SU-DHL-6 (cell line): Measurements from ENCODE around the gene SLC47A2.

ENCODE experiments used
- H2AFZ ChIP-seq: fragments of 200-600 bp; sonication (generic); 2 replicates; pipeline ENCODE4 v1.6.1; 2014; ENCODE audit warnings: low read depth, mild to moderate bottlenecking, moderate library complexity, mixed read lengths, antibody characterized with exemption, low read length; ENCODE audit not compliant: severe bottlenecking
- H3F3A ChIP-seq: fragments of 200-600 bp; shearing (Covaris generic); 2 replicates; pipeline ENCODE4 v1.6.0; 2016; ENCODE audit warnings: antibody characterized with exemption, mild to moderate bottlenecking; ENCODE audit not compliant: insufficient read depth
- H3K27ac ChIP-seq: fragments of 200-600 bp; sonication (generic); 2 replicates; pipeline ENCODE4 v1.5.1; 2016; ENCODE audit warnings: low read depth, mild to moderate bottlenecking, low read length, moderate library complexity, mixed read lengths
- H3K27me3 ChIP-seq: fragments of 200-600 bp; sonication (generic), shearing (Covaris generic); 2 replicates; pipeline ENCODE4 v1.6.0; 2014; ENCODE audit warnings: mild to moderate bottlenecking, low read length
- H3K36me3 ChIP-seq: fragments of 200-600 bp; sonication (generic); 2 replicates; pipeline ENCODE4 v1.6.1; 2014; ENCODE audit warnings: mild to moderate bottlenecking, low read length, mixed read lengths
- H3K4me2 ChIP-seq: fragments of 300-600, 200-600 bp; shearing (Covaris generic), sonication (generic); 2 replicates; pipeline ENCODE4 v1.6.0; 2014; ENCODE audit warnings: low read length, low read depth, mild to moderate bottlenecking; ENCODE audit not compliant: poor library complexity, severe bottlenecking
- H3K4me3 ChIP-seq: fragments of 200-600 bp; sonication (generic); 2 replicates; pipeline ENCODE4 v1.5.1; 2014; ENCODE audit warnings: antibody characterized with exemption, low read length, mild to moderate bottlenecking, mixed read lengths; ENCODE audit not compliant: insufficient read depth, poor library complexity, severe bottlenecking
- H3K79me2 ChIP-seq: fragments of 200-600 bp; sonication (generic); 2 replicates; pipeline ENCODE4 v1.6.1; 2014; ENCODE audit warnings: mild to moderate bottlenecking, low read length, moderate library complexity; ENCODE audit not compliant: insufficient read depth
- H3K9ac ChIP-seq: fragments of 200-600 bp; sonication (generic); 2 replicates; pipeline ENCODE4 v1.7.0; 2014; ENCODE audit warnings: mild to moderate bottlenecking, low read length
- H3K9me2 ChIP-seq: fragments of 200-600 bp; sonication (generic); replicated peaks from 2 replicates; pipeline ENCODE4 v1.6.1; 2014; ENCODE audit warnings: low read length; ENCODE audit not compliant: insufficient read depth
- H3K9me3 ChIP-seq: fragments of 200-600 bp; sonication (generic); 2 replicates; pipeline ENCODE4 v1.6.1; 2014; ENCODE audit warnings: low read length, mixed read lengths; ENCODE audit not compliant: insufficient read depth
- H4K20me1 ChIP-seq: fragments of 200-600 bp; sonication (generic); 2 replicates; pipeline ENCODE4 v1.6.1; 2014; ENCODE audit warnings: low read depth, mild to moderate bottlenecking, antibody characterized with exemption, low read length, moderate library complexity, mixed read lengths
- EZH2phosphoT487 ChIP-seq: fragments of 200-600 bp; sonication (generic), shearing (Covaris generic); conservative IDR thresholded peaks from 2 replicates; pipeline ENCODE4 v1.6.1; 2018; ENCODE audit warnings: mild to moderate bottlenecking, antibody characterized with exemption, low read length, moderate library complexity, mixed read lengths
- TF ChIP-seq, protein P1 (sequence below): fragments of 200-600 bp; sonication (generic); IDR thresholded peaks from one replicate; pipeline ENCODE4 v1.5.1; 2017; ENCODE audit warnings: antibody characterized with exemption, mild to moderate bottlenecking, low read length, moderate library complexity; ENCODE audit not compliant: insufficient read depth, poor library complexity, severe bottlenecking

Gene SLC47A2

DNA sequence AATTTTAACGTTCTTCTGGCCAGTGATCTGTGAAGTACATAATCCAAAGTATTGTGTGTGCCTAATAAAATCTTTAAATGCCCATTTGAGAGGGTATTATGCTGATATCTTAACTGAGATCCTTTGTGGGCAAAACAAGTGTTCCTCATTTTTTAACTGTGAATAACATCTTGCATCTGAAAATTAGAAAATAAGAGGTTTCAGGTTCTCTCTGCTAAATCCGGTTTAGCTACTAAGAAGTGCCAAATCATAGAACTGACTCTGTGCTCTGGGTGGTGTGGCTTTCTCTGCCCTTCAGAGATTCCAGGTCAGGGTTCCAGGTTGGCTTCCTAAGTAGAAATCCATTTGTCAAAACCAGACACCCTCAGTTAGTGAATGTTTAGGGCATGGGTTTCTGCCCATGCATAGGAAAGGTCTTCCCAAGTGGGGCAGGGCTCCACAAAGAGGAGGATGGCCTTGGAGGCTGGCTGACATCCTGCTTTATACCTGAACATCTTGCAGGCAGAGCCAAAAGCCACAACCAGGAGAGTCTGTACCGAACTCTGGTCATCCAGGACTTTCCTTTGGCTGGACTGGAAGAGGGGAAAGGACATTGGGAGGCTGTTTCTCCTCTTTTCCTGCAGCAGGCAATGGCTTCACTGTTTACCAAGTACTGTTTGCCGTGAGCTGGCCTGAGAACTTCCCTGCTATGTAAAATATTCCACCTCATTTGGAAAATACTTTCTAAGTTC, 59.4 kb downstream of the SLC47A2 start:
- Histone ChIP-seq H3K4me3 (no peak overlapping the region), H3F3A (no peaks in the 10 kb centered on the region), H3K9ac (no peak overlapping the region), H3K36me3 (no peaks in the 10 kb centered on the region), H2AFZ (no peak overlapping the region), H3K9me2 (no peaks in the 10 kb centered on the region), H4K20me1 (no peaks in the 10 kb centered on the region), H3K79me2 (no peaks in the 10 kb centered on the region), H3K9me3 (no peaks in the 10 kb centered on the region), H3K27ac (no peak overlapping the region), H3K27me3 (no peaks in the 10 kb centered on the region), H3K4me2 (no peak overlapping the region)
- TF ChIP-seq, protein P1, sequence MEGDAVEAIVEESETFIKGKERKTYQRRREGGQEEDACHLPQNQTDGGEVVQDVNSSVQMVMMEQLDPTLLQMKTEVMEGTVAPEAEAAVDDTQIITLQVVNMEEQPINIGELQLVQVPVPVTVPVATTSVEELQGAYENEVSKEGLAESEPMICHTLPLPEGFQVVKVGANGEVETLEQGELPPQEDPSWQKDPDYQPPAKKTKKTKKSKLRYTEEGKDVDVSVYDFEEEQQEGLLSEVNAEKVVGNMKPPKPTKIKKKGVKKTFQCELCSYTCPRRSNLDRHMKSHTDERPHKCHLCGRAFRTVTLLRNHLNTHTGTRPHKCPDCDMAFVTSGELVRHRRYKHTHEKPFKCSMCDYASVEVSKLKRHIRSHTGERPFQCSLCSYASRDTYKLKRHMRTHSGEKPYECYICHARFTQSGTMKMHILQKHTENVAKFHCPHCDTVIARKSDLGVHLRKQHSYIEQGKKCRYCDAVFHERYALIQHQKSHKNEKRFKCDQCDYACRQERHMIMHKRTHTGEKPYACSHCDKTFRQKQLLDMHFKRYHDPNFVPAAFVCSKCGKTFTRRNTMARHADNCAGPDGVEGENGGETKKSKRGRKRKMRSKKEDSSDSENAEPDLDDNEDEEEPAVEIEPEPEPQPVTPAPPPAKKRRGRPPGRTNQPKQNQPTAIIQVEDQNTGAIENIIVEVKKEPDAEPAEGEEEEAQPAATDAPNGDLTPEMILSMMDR, result no peak
- TF ChIP-seq EZH2phosphoT487, result no peak

DNA sequence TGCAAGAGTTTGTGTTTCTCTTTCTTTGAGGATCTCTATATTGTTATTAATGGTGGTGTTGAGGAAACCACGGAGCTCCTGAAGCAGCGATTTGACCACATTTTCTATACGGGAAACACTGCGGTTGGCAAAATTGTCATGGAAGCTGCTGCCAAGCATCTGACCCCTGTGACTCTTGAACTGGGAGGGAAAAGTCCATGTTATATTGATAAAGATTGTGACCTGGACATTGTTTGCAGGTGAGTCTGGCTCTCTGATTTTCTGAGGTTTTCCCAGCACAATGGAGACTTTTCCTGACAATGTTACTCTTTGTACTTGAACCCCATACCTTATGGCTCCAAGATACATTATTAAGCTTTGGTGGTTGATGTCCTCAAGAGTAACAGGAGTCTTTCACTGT, 60.0 kb downstream of the SLC47A2 start:
- Histone ChIP-seq H3K4me3 (no peak overlapping the region), H3F3A (no peaks in the 10 kb centered on the region), H2AFZ (no peak overlapping the region), H3K4me2 (no peak overlapping the region), H3K27me3 (no peaks in the 10 kb centered on the region), H3K9me3 (no peaks in the 10 kb centered on the region), H4K20me1 (no peaks in the 10 kb centered on the region), H3K27ac (no peak overlapping the region), H3K79me2 (no peaks in the 10 kb centered on the region), H3K9me2 (no peaks in the 10 kb centered on the region), H3K36me3 (no peaks in the 10 kb centered on the region), H3K9ac (no peak overlapping the region)
- TF ChIP-seq, protein P1, result no peak
- no peak for TF ChIP-seq EZH2phosphoT487

DNA sequence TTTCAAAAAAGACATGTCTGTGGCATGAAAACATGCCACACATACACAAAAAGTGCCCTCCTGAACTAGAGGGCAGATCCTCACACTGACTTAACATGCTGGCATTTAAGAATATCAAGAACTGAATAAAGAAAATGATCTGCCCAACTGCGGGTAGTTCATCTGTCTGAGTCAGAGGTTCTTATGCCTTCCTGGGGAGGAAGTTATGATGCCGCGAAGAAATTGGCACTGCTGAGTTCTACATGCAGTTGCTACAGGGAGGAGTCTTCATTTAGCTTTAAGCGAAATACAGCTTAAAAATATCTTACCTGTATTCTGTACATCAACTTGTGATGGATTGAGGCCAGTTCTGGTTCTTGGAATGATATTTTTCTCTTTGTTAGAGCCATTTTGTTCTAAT, 61.5 kb downstream of the SLC47A2 start:
- H3K4me3 ChIP-seq, result no peak overlapping the region
- H4K20me1 ChIP-seq, result no peaks in the 10 kb centered on the region
- H3K9me2 ChIP-seq, result no peaks in the 10 kb centered on the region
- no peak overlapping the region for H3K27ac ChIP-seq
- no peaks in the 10 kb centered on the region for H3F3A ChIP-seq
- no peaks in the 10 kb centered on the region for H3K36me3 ChIP-seq
- no peak overlapping the region for H3K4me2 ChIP-seq
- no peaks in the 10 kb centered on the region for H3K9me3 ChIP-seq
- H3K9ac ChIP-seq, result no peak overlapping the region
- H3K79me2 ChIP-seq, result 0 out of 2 replicates have a peak, but pooled peaks cover 3% of the 10 kb centered on the region
- TF ChIP-seq, protein P1, result no peak
- no peak for TF ChIP-seq EZH2phosphoT487
- H2AFZ ChIP-seq, result no peak overlapping the region
- H3K27me3 ChIP-seq, result no peaks in the 10 kb centered on the region
